ENCODE measurements around the gene KY. TPM values are rescaled to one million over a fixed set of nuclear protein-coding genes. Genes with fewer than 3 reads are reported as not detected.

The KY gene
- total and polyA plus RNA-seq, 4 donors: 0.05 to 0.08 TPM; not detected in 2

DNA sequence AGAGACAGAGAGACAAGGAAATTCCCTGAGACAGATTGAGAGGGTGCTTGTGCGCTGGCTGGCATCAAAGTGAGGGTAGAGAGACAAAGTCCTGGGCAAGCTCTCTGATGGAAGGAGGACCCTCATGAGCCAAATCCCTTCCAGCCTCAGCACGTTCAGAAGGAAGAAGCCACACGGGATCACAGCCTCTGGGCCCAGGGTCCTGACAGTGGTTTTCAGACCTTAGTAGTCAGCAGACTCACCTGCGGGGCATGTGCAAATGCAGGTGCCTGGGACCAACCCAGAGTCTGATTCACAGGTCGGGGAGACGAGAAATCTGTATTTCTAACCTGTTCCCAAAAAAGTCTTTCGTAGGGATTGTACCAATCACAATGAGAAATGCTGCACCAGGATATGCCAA, 15.2 kb upstream of the KY start (continued):
- TF ChIP-seq GABPA (IDR thresholded peaks at IDR 0.05 in 1 of 2, conservative IDR thresholded peaks at IDR 0.05 in 1 of 2) (no peak), SP1 (IDR thresholded peaks at IDR 0.05) (no peak), RXRA (IDR thresholded peaks at IDR 0.05) (no peak)
- TF ChIP-seq, protein P1, sequence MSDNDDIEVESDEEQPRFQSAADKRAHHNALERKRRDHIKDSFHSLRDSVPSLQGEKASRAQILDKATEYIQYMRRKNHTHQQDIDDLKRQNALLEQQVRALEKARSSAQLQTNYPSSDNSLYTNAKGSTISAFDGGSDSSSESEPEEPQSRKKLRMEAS (IDR thresholded peaks at IDR 0.05): no peak

DNA sequence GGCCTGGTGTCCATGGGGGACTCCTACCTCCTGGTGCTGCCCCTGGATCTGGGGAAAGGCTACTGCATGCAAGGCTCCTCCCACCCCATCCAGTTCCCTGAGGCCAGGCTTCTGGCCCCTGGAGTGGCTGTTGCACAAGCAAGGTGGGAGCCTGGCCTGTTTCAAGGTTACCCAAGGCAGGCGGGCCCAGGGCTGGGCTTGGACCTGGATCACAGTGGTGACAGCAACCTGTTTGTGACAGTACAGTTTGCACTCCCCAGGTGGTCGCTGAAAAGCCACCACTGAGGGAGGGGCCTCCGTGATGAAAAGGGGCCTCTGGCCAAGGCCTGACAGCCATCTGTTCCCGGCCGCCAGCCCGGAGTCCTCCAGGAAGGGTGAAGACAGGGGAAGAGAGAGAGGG, 14.4 kb upstream of the KY start:
- H3K27me3 ChIP-seq (ENCODE audit: control insufficient read depth in 4 of 4, insufficient read depth in 4 of 4, low read length in 3 of 4): no peaks in the 10 kb centered on the region
- no peaks in the 10 kb centered on the region for H3K4me1 ChIP-seq (ENCODE audit: control insufficient read depth in 4 of 4, insufficient read depth in 4 of 4, low read length in 3 of 4)

More for the DNA sequence above, 14.4 kb upstream of the KY start:
- H3K9ac ChIP-seq (ENCODE audit: low read depth in 1 of 2, low read length in 2 of 2): no peak overlapping the region
- no peak overlapping the region for H3K4me3 ChIP-seq (ENCODE audit: low read depth in 1 of 3, low read length in 3 of 3)
- H3K27ac ChIP-seq (ENCODE audit: low read depth in 1 of 2, low read length in 2 of 2): no peak overlapping the region
- WGBS: 70% methylated on average over 6 of the region's 6 CpGs
- H3K36me3 ChIP-seq (ENCODE audit: control insufficient read depth in 4 of 4, insufficient read depth in 3 of 4, low read depth in 1 of 4, low read length in 3 of 4): no peaks in the 10 kb centered on the region
- TF ChIP-seq EGR1 (IDR thresholded peaks at IDR 0.05; ENCODE audit: low read depth in 2 of 2) (no peak), TAF1 (conservative IDR thresholded peaks at IDR 0.05) (no peak), NR2F2 (IDR thresholded peaks at IDR 0.05) (no peak), JUND (IDR thresholded peaks at IDR 0.05) (no peak), FOXA1 (IDR thresholded peaks at IDR 0.05) (no peak), RXRA (IDR thresholded peaks at IDR 0.05) (no peak), HNF4A (conservative IDR thresholded peaks at IDR 0.05) (no peak), RAD21 (IDR thresholded peaks at IDR 0.05) (no peak), GABPA (IDR thresholded peaks at IDR 0.05 in 1 of 2, conservative IDR thresholded peaks at IDR 0.05 in 1 of 2) (no peak), FOXA2 (IDR thresholded peaks at IDR 0.05) (no peak), SP1 (IDR thresholded peaks at IDR 0.05) (no peak), HNF4G (IDR thresholded peaks at IDR 0.05) (no peak), YY1 (IDR thresholded peaks at IDR 0.05) (no peak)
- TF ChIP-seq, protein P2, sequence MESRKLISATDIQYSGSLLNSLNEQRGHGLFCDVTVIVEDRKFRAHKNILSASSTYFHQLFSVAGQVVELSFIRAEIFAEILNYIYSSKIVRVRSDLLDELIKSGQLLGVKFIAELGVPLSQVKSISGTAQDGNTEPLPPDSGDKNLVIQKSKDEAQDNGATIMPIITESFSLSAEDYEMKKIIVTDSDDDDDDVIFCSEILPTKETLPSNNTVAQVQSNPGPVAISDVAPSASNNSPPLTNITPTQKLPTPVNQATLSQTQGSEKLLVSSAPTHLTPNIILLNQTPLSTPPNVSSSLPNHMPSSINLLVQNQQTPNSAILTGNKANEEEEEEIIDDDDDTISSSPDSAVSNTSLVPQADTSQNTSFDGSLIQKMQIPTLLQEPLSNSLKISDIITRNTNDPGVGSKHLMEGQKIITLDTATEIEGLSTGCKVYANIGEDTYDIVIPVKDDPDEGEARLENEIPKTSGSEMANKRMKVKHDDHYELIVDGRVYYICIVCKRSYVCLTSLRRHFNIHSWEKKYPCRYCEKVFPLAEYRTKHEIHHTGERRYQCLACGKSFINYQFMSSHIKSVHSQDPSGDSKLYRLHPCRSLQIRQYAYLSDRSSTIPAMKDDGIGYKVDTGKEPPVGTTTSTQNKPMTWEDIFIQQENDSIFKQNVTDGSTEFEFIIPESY (IDR thresholded peaks at IDR 0.05): no peak
- TF ChIP-seq, protein P1 (IDR thresholded peaks at IDR 0.05): no peak
- TF ChIP-seq, protein P3, sequence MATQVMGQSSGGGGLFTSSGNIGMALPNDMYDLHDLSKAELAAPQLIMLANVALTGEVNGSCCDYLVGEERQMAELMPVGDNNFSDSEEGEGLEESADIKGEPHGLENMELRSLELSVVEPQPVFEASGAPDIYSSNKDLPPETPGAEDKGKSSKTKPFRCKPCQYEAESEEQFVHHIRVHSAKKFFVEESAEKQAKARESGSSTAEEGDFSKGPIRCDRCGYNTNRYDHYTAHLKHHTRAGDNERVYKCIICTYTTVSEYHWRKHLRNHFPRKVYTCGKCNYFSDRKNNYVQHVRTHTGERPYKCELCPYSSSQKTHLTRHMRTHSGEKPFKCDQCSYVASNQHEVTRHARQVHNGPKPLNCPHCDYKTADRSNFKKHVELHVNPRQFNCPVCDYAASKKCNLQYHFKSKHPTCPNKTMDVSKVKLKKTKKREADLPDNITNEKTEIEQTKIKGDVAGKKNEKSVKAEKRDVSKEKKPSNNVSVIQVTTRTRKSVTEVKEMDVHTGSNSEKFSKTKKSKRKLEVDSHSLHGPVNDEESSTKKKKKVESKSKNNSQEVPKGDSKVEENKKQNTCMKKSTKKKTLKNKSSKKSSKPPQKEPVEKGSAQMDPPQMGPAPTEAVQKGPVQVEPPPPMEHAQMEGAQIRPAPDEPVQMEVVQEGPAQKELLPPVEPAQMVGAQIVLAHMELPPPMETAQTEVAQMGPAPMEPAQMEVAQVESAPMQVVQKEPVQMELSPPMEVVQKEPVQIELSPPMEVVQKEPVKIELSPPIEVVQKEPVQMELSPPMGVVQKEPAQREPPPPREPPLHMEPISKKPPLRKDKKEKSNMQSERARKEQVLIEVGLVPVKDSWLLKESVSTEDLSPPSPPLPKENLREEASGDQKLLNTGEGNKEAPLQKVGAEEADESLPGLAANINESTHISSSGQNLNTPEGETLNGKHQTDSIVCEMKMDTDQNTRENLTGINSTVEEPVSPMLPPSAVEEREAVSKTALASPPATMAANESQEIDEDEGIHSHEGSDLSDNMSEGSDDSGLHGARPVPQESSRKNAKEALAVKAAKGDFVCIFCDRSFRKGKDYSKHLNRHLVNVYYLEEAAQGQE (IDR thresholded peaks at IDR 0.05): no peak
- TF ChIP-seq, protein P4, sequence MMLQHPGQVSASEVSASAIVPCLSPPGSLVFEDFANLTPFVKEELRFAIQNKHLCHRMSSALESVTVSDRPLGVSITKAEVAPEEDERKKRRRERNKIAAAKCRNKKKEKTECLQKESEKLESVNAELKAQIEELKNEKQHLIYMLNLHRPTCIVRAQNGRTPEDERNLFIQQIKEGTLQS (IDR thresholded peaks at IDR 0.05): no peak
- TF ChIP-seq, protein P5, sequence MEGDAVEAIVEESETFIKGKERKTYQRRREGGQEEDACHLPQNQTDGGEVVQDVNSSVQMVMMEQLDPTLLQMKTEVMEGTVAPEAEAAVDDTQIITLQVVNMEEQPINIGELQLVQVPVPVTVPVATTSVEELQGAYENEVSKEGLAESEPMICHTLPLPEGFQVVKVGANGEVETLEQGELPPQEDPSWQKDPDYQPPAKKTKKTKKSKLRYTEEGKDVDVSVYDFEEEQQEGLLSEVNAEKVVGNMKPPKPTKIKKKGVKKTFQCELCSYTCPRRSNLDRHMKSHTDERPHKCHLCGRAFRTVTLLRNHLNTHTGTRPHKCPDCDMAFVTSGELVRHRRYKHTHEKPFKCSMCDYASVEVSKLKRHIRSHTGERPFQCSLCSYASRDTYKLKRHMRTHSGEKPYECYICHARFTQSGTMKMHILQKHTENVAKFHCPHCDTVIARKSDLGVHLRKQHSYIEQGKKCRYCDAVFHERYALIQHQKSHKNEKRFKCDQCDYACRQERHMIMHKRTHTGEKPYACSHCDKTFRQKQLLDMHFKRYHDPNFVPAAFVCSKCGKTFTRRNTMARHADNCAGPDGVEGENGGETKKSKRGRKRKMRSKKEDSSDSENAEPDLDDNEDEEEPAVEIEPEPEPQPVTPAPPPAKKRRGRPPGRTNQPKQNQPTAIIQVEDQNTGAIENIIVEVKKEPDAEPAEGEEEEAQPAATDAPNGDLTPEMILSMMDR (IDR thresholded peaks at IDR 0.05; ENCODE audit: low read depth, low read length, missing input control): no peak
- peaks cover 0 to 4% (median 1%) of the 10 kb centered on the region in 4 donors for H3K9me3 ChIP-seq (ENCODE audit: control insufficient read depth in 4 of 4, low read length in 3 of 4)
- no peak for DNase-seq (ENCODE audit: low spot score)

All from liver (tissue), 9 donors.